AG10803 (cell line): Measurements from ENCODE around the gene ANKRD33B.
A peak's percentile ranks its signal among the peaks of the same experiment; 100 is the strongest.

Experiments used
- DNase-seq: peaks from one replicate; pipeline ENCODE4 v3.0.0; 2010; ENCODE audit warnings: low read depth
- H3K4me3 ChIP-seq: 2 replicates; pipeline ENCODE4 v1.5.1; 2011; ENCODE audit warnings: mild to moderate bottlenecking, low read length, control low read depth
- TF ChIP-seq, protein P1 (sequence below): conservative IDR thresholded peaks from 2 replicates; pipeline ENCODE4 v1.5.1; 2011; ENCODE audit warnings: mild to moderate bottlenecking, low read length, control low read depth, inconsistent platforms

ANKRD33B gene

DNA sequence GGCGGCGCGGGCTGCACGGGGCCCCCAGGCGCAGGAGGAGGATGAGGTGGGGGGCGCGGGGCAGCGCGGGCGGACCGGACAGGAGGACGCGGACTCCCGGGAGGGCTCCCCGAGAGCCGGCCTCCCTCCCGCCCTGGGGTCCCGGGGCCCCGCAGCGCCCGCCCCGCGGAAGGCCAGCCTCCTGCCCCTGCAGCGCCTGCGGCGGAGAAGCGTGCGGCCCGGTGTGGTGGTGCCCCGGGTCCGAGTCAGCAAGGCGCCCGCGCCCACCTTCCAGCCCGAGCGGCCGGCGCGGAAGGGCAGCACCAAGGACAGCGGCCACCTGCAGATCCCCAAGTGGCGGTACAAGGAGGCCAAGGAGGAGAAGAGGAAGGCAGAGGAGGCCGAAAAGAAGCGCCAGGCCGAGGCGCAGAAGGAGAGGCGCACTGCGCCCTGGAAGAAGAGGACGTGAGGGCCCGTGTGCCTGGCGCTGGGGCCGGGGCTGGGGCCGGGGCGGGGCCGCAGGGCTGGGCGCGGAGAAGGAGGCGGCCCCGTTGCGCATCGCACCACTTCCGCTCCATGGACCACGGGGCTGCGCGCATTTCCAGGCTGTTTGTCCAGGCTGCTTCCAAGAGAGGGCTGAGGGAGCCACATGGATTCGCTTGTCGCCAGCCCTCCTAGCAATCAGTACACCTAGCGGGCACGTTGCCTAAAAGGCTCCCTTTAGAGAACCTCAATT lies 86.0 kb downstream of the ANKRD33B start:
- no peak overlapping the region for H3K4me3 ChIP-seq
- TF ChIP-seq, protein P1, sequence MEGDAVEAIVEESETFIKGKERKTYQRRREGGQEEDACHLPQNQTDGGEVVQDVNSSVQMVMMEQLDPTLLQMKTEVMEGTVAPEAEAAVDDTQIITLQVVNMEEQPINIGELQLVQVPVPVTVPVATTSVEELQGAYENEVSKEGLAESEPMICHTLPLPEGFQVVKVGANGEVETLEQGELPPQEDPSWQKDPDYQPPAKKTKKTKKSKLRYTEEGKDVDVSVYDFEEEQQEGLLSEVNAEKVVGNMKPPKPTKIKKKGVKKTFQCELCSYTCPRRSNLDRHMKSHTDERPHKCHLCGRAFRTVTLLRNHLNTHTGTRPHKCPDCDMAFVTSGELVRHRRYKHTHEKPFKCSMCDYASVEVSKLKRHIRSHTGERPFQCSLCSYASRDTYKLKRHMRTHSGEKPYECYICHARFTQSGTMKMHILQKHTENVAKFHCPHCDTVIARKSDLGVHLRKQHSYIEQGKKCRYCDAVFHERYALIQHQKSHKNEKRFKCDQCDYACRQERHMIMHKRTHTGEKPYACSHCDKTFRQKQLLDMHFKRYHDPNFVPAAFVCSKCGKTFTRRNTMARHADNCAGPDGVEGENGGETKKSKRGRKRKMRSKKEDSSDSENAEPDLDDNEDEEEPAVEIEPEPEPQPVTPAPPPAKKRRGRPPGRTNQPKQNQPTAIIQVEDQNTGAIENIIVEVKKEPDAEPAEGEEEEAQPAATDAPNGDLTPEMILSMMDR, result no peak
- no peak for DNase-seq

GRCh38 chr5:10652151-10652550 lies 88.3 kb downstream of the ANKRD33B start:
- H3K4me3 ChIP-seq, result no peak overlapping the region
- TF ChIP-seq, protein P1, result no peak
- peak; percentile 11 for DNase-seq

DNA sequence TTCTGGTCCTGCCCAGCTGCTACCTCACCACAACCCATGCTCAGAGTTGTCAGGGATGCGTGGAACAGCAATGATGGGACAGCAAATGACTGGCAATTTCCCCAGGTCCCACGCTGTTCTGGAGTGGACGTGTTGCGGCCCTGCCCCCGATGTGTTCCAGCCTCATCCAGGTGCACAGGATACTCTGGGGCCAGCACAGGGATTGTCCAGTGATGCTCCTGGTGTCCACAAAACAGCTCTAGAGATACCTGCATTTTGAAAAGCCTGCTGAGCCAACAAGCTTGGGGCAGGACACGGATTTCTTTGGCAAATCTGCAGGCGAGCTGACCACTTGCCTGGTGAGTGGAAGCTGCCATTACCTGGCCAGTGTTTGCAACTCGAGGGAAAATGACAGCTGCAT lies 88.7 kb downstream of the ANKRD33B start:
- TF ChIP-seq, protein P1, result no peak
- no peak for DNase-seq
- H3K4me3 ChIP-seq, result no peak overlapping the region

GRCh38 chr5:10653043-10653442 lies 89.2 kb downstream of the ANKRD33B start:
- TF ChIP-seq, protein P1, result no peak
- H3K4me3 ChIP-seq, result no peak overlapping the region
- DNase-seq, result peak; percentile 65

DNA sequence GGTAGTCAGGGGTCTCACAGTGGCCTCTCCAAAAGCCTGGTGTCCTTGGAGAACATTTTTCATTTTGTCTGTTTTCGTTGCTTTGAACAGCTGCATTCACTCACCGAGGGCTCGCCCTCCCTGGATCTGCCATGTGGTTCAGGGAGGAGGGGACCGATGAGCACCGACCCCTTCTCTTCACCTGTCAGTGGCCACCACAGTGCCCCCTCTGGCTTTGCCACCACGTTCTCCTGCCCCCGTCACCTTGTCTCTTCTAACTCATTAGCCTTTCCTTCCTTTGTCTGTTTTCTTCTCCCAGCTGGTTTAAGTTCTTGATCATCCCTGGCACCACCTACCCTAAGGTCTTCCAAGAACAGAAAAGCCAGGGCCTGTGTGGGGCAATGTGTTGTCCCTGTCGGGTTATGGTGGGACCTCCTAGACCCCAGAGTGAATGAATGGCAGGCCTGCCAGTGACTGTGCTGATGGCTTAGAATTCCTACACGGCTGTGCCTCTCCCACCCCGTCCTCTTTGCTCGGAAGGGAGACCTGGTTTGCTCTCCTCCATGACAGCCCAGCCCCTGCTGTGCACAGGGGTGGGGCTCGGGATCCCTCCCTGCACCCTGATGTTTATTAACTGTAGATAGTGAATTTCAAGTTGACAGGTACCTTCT lies 90.0 kb downstream of the ANKRD33B start:
- no peak overlapping the region for H3K4me3 ChIP-seq
- no peak for DNase-seq
- TF ChIP-seq, protein P1, result no peak

- TF ChIP-seq, protein P1, result no peak
- H3K4me3 ChIP-seq, result no peak overlapping the region
- no peak for DNase-seq
Observed at GRCh38 chr5:10654566-10654965, 90.7 kb downstream of the ANKRD33B start.
